ENCODE measurements around the gene LHPP. TPM values are rescaled to one million over a fixed set of nuclear protein-coding genes. Genes with fewer than 3 reads are reported as not detected.
A peak's percentile ranks its signal among the peaks of the same experiment; 100 is the strongest.

Gene LHPP
- total RNA-seq, 1 donor from 2014 or later, result 6.0 TPM

DNA sequence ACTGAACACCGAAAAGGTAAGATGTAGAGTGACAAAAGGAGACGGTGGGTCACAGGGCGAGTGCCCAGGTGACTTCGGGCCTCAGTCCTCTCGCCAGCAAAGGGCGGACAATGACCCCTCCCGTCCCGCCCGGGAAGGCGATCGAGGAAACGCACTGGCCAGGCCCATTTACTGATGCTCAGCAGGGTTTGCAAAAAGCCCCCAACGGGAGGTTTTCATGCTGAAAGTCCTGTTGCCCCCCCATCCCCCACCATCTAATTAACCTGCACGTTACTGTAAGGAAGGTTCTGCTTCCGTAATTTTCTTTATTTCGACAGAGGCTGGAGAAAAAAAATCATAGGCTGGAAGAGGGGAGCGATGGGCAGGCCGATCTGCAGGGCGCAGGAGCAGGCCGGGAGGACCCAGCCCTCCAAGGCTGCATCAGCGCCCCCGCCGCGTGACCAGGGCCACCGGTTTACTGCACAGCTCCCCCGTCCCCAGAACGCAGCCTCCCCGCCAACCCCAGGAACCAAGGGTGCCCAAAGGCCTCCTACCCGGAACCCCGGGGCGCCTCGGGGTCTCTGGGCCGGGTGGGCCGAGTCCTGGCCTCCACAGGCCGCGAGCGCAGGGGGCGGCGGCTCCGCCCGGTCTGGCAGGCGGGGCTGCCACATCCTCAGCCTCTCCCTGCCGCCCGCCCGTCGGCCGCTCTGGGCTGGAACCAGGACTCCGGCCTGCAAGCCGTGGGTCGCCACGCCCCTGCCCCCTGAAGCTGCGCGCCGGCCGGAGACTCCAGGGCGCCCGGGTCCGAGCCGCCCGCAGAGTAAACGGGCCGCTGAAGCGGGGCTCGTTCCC, 43.5 kb upstream of the LHPP start:
- Mint-ChIP-seq H3K27ac (ENCODE audit: unreplicated experiment) (peak overlapping the region; percentile 83), H3K27me3 (ENCODE audit: unreplicated experiment) (peaks cover 4% of the 10 kb centered on the region), H3K4me3 (ENCODE audit: unreplicated experiment) (peak overlapping the region; percentile 92)

DNA sequence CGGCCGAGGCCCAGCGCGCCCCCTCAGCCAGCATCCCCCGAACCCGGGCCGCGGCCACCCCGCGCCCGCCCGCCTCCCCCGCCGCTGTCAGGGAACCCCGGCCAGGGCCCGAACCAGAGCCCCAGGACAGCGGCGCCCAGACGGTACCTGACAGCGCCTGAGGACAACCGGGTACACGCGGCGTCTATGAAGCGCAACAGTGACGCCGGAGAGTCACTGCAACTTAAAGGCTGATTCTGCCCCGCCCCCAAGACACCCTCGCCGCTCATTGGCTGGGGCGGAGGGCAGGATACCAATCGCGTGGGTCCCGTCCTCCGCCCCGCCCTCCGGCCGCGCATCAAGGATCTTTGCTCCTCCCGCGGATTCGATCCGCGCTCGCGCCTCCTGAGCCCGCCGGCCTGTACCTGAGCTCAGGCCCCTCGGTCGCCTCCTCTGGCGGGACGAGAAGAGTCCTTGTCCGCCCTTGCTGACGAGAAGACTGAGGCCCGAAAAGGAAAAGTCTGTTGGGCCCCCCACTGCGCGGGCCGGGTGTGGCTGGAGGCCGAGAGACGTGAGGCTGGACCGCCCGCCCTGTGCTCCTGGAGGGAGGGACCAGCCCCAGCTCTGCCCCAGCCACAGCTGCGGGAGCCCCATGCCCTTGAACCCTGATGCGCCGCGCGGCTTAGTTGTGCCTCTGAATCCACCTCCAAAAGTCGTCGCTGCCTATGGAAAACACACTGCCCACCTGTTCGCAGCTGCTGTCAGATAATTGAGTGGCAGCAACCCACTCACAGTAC, 42.7 kb upstream of the LHPP start, which contains the start of gene OAT:
TSS of gene OAT (minus strand) at position 198 of the 776 bp plus-strand sequence. CDS start 6,752 bp downstream, outside the sequence.
- H3K4me1 Mint-ChIP-seq (ENCODE audit: low read depth, unreplicated experiment), result peaks cover 2% of the 10 kb centered on the region
- H3K27me3 Mint-ChIP-seq (ENCODE audit: unreplicated experiment), result peaks cover 4% of the 10 kb centered on the region
- peak within 1 kb of the TSS; percentile 92 for H3K4me3 Mint-ChIP-seq (ENCODE audit: unreplicated experiment)
- TF ChIP-seq, protein P1, sequence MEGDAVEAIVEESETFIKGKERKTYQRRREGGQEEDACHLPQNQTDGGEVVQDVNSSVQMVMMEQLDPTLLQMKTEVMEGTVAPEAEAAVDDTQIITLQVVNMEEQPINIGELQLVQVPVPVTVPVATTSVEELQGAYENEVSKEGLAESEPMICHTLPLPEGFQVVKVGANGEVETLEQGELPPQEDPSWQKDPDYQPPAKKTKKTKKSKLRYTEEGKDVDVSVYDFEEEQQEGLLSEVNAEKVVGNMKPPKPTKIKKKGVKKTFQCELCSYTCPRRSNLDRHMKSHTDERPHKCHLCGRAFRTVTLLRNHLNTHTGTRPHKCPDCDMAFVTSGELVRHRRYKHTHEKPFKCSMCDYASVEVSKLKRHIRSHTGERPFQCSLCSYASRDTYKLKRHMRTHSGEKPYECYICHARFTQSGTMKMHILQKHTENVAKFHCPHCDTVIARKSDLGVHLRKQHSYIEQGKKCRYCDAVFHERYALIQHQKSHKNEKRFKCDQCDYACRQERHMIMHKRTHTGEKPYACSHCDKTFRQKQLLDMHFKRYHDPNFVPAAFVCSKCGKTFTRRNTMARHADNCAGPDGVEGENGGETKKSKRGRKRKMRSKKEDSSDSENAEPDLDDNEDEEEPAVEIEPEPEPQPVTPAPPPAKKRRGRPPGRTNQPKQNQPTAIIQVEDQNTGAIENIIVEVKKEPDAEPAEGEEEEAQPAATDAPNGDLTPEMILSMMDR (IDR thresholded peaks at IDR 0.05; ENCODE audit: partially characterized antibody, unreplicated experiment), result peak; percentile 30
- H3K9me3 Mint-ChIP-seq (ENCODE audit: unreplicated experiment), result peaks cover 8% of the 10 kb centered on the region
- H3K36me3 Mint-ChIP-seq (ENCODE audit: unreplicated experiment), result no peaks in the 10 kb centered on the region
- H3K27ac Mint-ChIP-seq (ENCODE audit: unreplicated experiment), result peak within 1 kb of the TSS; percentile 83
- DNase-seq, result peak; percentile 99

More for the DNA sequence above, 43.5 kb upstream of the LHPP start:
- peaks cover 8% of the 10 kb centered on the region for H3K9me3 Mint-ChIP-seq (ENCODE audit: unreplicated experiment)
- peak; percentile 74 for DNase-seq
- TF ChIP-seq, protein P1 (IDR thresholded peaks at IDR 0.05; ENCODE audit: partially characterized antibody, unreplicated experiment), result no peak
- H3K4me1 Mint-ChIP-seq (ENCODE audit: low read depth, unreplicated experiment), result peaks cover 2% of the 10 kb centered on the region
- no peaks in the 10 kb centered on the region for H3K36me3 Mint-ChIP-seq (ENCODE audit: unreplicated experiment)

DNA sequence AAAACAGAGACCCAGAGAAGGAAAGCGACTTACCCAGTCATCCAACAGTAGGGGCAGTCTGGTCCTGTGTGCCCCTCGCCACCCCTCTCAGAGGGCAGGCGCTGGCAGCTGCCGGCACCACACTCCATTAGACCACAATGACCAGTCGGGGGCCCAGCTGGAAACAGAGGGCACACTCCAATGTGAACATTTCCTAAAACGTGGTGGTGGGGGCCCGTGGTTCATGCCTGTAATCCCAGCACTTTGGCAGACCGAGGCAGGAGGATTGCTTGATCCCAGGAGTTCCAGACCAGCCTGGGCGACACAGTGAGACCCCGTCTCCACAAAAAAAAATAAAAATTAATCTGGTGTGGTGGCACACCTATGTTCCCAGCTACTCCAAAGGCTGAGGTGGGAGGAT, 42.0 kb upstream of the LHPP start:
- DNase-seq, result no peak
- Mint-ChIP-seq H3K27ac (ENCODE audit: unreplicated experiment) (no peak overlapping the region), H3K4me1 (ENCODE audit: low read depth, unreplicated experiment) (peaks cover 2% of the 10 kb centered on the region), H3K36me3 (ENCODE audit: unreplicated experiment) (no peaks in the 10 kb centered on the region), H3K27me3 (ENCODE audit: unreplicated experiment) (peaks cover 4% of the 10 kb centered on the region), H3K9me3 (ENCODE audit: unreplicated experiment) (peaks cover 8% of the 10 kb centered on the region), H3K4me3 (ENCODE audit: unreplicated experiment) (peak overlapping the region; percentile 63)
- TF ChIP-seq, protein P1 (IDR thresholded peaks at IDR 0.05; ENCODE audit: partially characterized antibody, unreplicated experiment), result no peak

DNA sequence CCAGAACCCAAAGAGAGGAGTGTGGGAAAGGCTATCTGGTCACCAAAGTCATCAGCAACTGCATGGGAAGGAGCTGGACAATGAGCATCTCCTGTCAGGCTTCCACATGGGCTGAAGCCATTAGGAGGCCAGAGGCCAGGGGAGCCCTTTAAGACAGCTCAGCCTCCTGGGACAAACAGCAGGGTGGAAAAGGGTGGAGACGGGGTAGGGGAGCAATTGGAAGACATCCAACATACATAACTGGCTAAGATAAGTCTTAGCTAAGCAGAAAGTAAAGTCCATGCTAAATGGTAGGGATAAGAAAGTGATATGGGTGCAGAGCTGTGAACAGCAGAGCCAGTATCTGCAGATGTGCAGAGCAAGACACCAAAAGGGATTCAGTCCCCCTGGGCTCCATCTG, 41.4 kb upstream of the LHPP start:
- TF ChIP-seq, protein P1 (IDR thresholded peaks at IDR 0.05; ENCODE audit: partially characterized antibody, unreplicated experiment), result no peak
- Mint-ChIP-seq H3K27ac (ENCODE audit: unreplicated experiment) (no peak overlapping the region), H3K27me3 (ENCODE audit: unreplicated experiment) (peaks cover 4% of the 10 kb centered on the region), H3K4me1 (ENCODE audit: low read depth, unreplicated experiment) (peaks cover 2% of the 10 kb centered on the region), H3K4me3 (ENCODE audit: unreplicated experiment) (no peak overlapping the region), H3K9me3 (ENCODE audit: unreplicated experiment) (peaks cover 8% of the 10 kb centered on the region), H3K36me3 (ENCODE audit: unreplicated experiment) (no peaks in the 10 kb centered on the region)
- DNase-seq, result no peak
